Endothelial cell of umbilical vein (primary cell): Measurements from ENCODE around the gene THSD4. TPM values are rescaled to one million over a fixed set of nuclear protein-coding genes. Genes with fewer than 3 reads are reported as not detected.

ENCODE experiments used
- BruUV-seq: library from RNA; stranded (reverse); fragments of 400-500 nt; replicated peaks from 2 replicates; lab custom pipeline; 2021; lab: Mats Ljungman, UMichigan
- CTCF ChIA-PET: fragments of 300-600, 350-600 bp; sonication (Branson Sonifier 250); formaldehyde crosslinking; loops from one replicate; lab custom pipeline; 2021; ENCODE audit warnings: antibody characterized with exemption, inconsistent platforms; lab: Charles Lee
- POLR2A ChIA-PET: fragments of 300-600, 350-600 bp; sonication (Branson Sonifier 250); formaldehyde crosslinking; loops from one replicate; lab custom pipeline; 2021; ENCODE audit warnings: antibody characterized with exemption, inconsistent platforms; lab: Charles Lee
- DNase-seq: peaks from one replicate; pipeline ENCODE4 v3.0.0-alpha.2; 2011; ENCODE audit warnings: low read depth, low spot score
- FAIRE-seq: peaks from 2 replicates; lab custom pipeline; 2011; peaks lifted over from hg19 to GRCh38; lab: Jason Lieb, UNC
- H2AFZ ChIP-seq: 2 replicates; pipeline ENCODE4 v1.6.0; 2012; ENCODE audit warnings: low read depth, low read length, control low read depth, inconsistent platforms
- H3K27ac ChIP-seq: 2 replicates; pipeline ENCODE4 v1.5.1; 2011; ENCODE audit warnings: low read depth, mild to moderate bottlenecking, control low read depth, low read length, moderate library complexity; ENCODE audit not compliant: insufficient read depth
- H3K27me3 ChIP-seq, 2 experiments: 2 replicates each; pipeline versions ENCODE4 v1.6.0 to v1.6.1; 2011; ENCODE audit warnings: low read length in 2 of 2, mixed read lengths in 1 of 2; ENCODE audit not compliant: control insufficient read depth in 2 of 2, insufficient read depth in 2 of 2
- H3K36me3 ChIP-seq, 2 experiments: 2 replicates in 1 of 2; 3 replicates in 1 of 2; pipeline ENCODE4 v1.5.1; 2011; ENCODE audit warnings: low read length in 2 of 2, mild to moderate bottlenecking in 1 of 2, moderate library complexity in 1 of 2; ENCODE audit not compliant: control insufficient read depth in 2 of 2, insufficient read depth in 2 of 2; ENCODE audit errors: extremely low read depth in 1 of 2
- H3K4me1 ChIP-seq: 3 replicates; pipeline ENCODE4 v1.5.1; 2011; ENCODE audit warnings: mild to moderate bottlenecking, low read length; ENCODE audit not compliant: control insufficient read depth, insufficient read depth; ENCODE audit errors: extremely low read depth
- H3K4me2 ChIP-seq: 2 replicates; pipeline ENCODE4 v1.6.1; 2011; ENCODE audit warnings: low read length, control low read depth, mixed read lengths; ENCODE audit not compliant: insufficient read depth
- H3K4me3 ChIP-seq, 3 experiments: fragments of 200-600 bp in 1 of 3; sonication (generic), shearing (Covaris generic) in 1 of 3; replicated peaks in 1 of 3; 2 replicates each; pipeline ENCODE4 v1.5.1; 2011 to 2016; ENCODE audit warnings: control low read depth in 3 of 3, low read length in 3 of 3, mild to moderate bottlenecking in 2 of 3, inconsistent platforms in 1 of 3, low read depth in 1 of 3, moderate library complexity in 1 of 3; ENCODE audit not compliant: insufficient read depth in 1 of 3
- H3K79me2 ChIP-seq: 2 replicates; pipeline ENCODE4 v1.6.0; 2012; ENCODE audit warnings: low read length, inconsistent platforms; ENCODE audit not compliant: control insufficient read depth, insufficient read depth
- H3K9ac ChIP-seq: replicated peaks from 2 replicates; pipeline ENCODE3; 2011; ENCODE audit warnings: low read length, control low read depth; ENCODE audit not compliant: insufficient read depth; ENCODE audit errors: extremely low read depth
- H3K9me1 ChIP-seq: replicated peaks from 3 replicates; pipeline ENCODE4 v1.6.0; 2011; ENCODE audit warnings: mild to moderate bottlenecking, low read length; ENCODE audit not compliant: control insufficient read depth, insufficient read depth; ENCODE audit errors: extremely low read depth
- H3K9me3 ChIP-seq: replicated peaks from 2 replicates; pipeline ENCODE4 v1.5.1; 2012; ENCODE audit warnings: low read length, inconsistent platforms; ENCODE audit not compliant: control insufficient read depth, insufficient read depth
- H4K20me1 ChIP-seq: replicated peaks from 2 replicates; pipeline ENCODE3; 2011; ENCODE audit warnings: mild to moderate bottlenecking, low read length; ENCODE audit not compliant: control insufficient read depth, insufficient read depth; ENCODE audit errors: extremely low read depth
- CTCF ChIP-seq, 2 donors: IDR thresholded peaks; 1 replicate in 1 of 2; 2 replicates in 1 of 2; pipeline ENCODE4 v1.5.1; 2011; ENCODE audit warnings: low read length in 2 of 2, mild to moderate bottlenecking in 2 of 2, moderate library complexity in 2 of 2, control low read depth in 1 of 2, inconsistent platforms in 1 of 2, low read depth in 1 of 2; ENCODE audit not compliant: insufficient read depth in 1 of 2; ENCODE audit errors: extremely low read depth in 1 of 2
- EZH2 ChIP-seq: IDR thresholded peaks from 2 replicates; pipeline ENCODE4 v1.6.1; 2012; ENCODE audit warnings: borderline replicate concordance, low read depth, mild to moderate bottlenecking, moderate library complexity, low read length, inconsistent platforms; ENCODE audit not compliant: severe bottlenecking
- FOS ChIP-seq: IDR thresholded peaks from 2 replicates; pipeline ENCODE4 v1.6.1; 2011; ENCODE audit warnings: mild to moderate bottlenecking, low read length, moderate library complexity, borderline replicate concordance; ENCODE audit not compliant: insufficient read depth
- GATA2 ChIP-seq: IDR thresholded peaks from 2 replicates; pipeline ENCODE4 v1.7.0; 2011; ENCODE audit warnings: low read depth, mild to moderate bottlenecking, moderate library complexity, mixed read lengths, low read length; ENCODE audit not compliant: insufficient read length, insufficient read depth
- JUN ChIP-seq: IDR thresholded peaks from 2 replicates; pipeline ENCODE4 v1.6.1; 2011; ENCODE audit warnings: borderline replicate concordance, low read depth; ENCODE audit not compliant: insufficient read length, insufficient read depth
- MAX ChIP-seq: IDR thresholded peaks from 2 replicates; pipeline ENCODE4 v1.6.1; 2011; ENCODE audit not compliant: insufficient read depth, insufficient read length
- MYC ChIP-seq: IDR thresholded peaks from one replicate; pipeline ENCODE4 v1.6.1; 2011; ENCODE audit warnings: mild to moderate bottlenecking, low read depth, low read length
- POLR2A ChIP-seq: IDR thresholded peaks from 2 replicates; pipeline ENCODE4 v1.6.1; 2012; ENCODE audit warnings: low read depth, mild to moderate bottlenecking, control low read depth, low read length
- POLR2AphosphoS5 ChIP-seq: IDR thresholded peaks from 2 replicates; pipeline ENCODE4 v1.6.1; 2012; ENCODE audit warnings: low read depth, mild to moderate bottlenecking, control low read depth, low read length, moderate library complexity; ENCODE audit not compliant: insufficient read depth
- dilution Hi-C: fragments of 300-500 bp; cut with MboI; formaldehyde crosslinking; loops from one replicate; pipeline ENCODE4 v1.15.0; 2019; ENCODE audit warnings: low sequenced_read_pairs; ENCODE audit not compliant: extremely low pct_ligation_motif_present
- intact Hi-C: fragments of 100-400 bp; cut with micrococcal nuclease; formaldehyde crosslinking; loops from one replicate; pipeline ENCODE4 v1.10.0; 2022
- polyA plus RNA-seq, 4 experiments: library from polyadenylated mRNA; depleted of rRNA in 3 of 4; stranded (reverse) in 3 of 4; unstranded in 1 of 4; fragments of >200 nt; gene quantifications; 2 replicates each; pipeline versions ENCODE4 v1.2.1 to v1.2.3, GENCODE V29; 2011 to 2012; ENCODE audit warnings: missing spikeins in 1 of 4
- total RNA-seq: library from RNA; stranded (reverse); gene quantifications from 2 replicates; pipeline ENCODE4 v1.2.3, GENCODE V29; 2021

The THSD4 gene
- total and polyA plus RNA-seq, 2 donors (not counting 3 experiments of a cell fraction or from before 2014, with no cell fraction given) = 9.9 to 25.4 TPM

- dilution Hi-C loops = no loop called here
- H3K79me2 ChIP-seq = no peaks in the 10 kb centered on the region
Measured at GRCh38 chr15:71734709-71735384, 619.6 kb downstream of the THSD4 start.

More at GRCh38 chr15:71734709-71735384, 619.6 kb downstream of the THSD4 start:
- Histone ChIP-seq H3K36me3 (no peaks in the 10 kb centered on the region), H3K9ac (no peak overlapping the region), H3K9me1 (no peaks in the 10 kb centered on the region), H2AFZ (no peak overlapping the region), H3K27me3 (peaks cover 0 to 6% of the 10 kb centered on the region in 2 experiments), H3K27ac (no peak overlapping the region), H3K9me3 (no peaks in the 10 kb centered on the region), H3K4me2 (no peak overlapping the region), H4K20me1 (no peaks in the 10 kb centered on the region), H3K4me1 (no peaks in the 10 kb centered on the region), H3K4me3 (no peak overlapping the region)
- CTCF ChIA-PET = interaction anchor here (1.0 kb wide), 1 partner anchor 9 kb away, joined by 3 read pairs; no protein-coding TSS in a partner anchor
- POLR2A ChIA-PET = no interaction called here
- DNase-seq = no peak
- BruUV-seq = no TSS peak
- TF ChIP-seq MYC = no peak
- TF ChIP-seq FOS = no peak
- no peak for TF ChIP-seq JUN
- TF ChIP-seq GATA2 = no peak
- TF ChIP-seq POLR2AphosphoS5 = no peak
- TF ChIP-seq CTCF (IDR thresholded peaks at IDR 0.05; ENCODE audit: extremely low read depth in 1 of 2, insufficient read depth in 1 of 2, low read depth in 1 of 2, low read length in 2 of 2) = no peak
- no peak for TF ChIP-seq POLR2A
- TF ChIP-seq MAX = no peak
- TF ChIP-seq EZH2 = no peak
- intact Hi-C loops = loop anchor here (5.0 to 10.0 kb wide), 2 partner anchors 350 to 763 kb away; no protein-coding TSS in a partner anchor
- no peak for FAIRE-seq
